COLO668 (cell line): ENCODE data around the gene ARPC2.
"Not testable (repeated sequence)": the region's sequence is repeated elsewhere in the genome, so short reads cannot be mapped to it uniquely, and the experiment has no call there.

ENCODE experiments used
- DNase-seq: peaks from one replicate; lab custom pipeline; 2025; ENCODE audit not compliant: unreplicated experiment; lab: John Stamatoyannopoulos, UW

Gene ARPC2

GRCh38 chr2:218270721-218271486 is 53.9 kb downstream of the ARPC2 start:
- DNase-seq = no peak

- no peak for DNase-seq
Observed at GRCh38 chr2:218271487-218271797, 54.5 kb downstream of the ARPC2 start.

- no peak for DNase-seq
Observed at GRCh38 chr2:218271865-218272530, 55.0 kb downstream of the ARPC2 start.

- peak; percentile 65 for DNase-seq
Observed at GRCh38 chr2:218272531-218273212, 55.7 kb downstream of the ARPC2 start.

- not testable (repeated sequence) for DNase-seq
Observed at GRCh38 chr2:218273214-218273907, 56.4 kb downstream of the ARPC2 start.

- no peak for DNase-seq
Observed at GRCh38 chr2:218273908-218274249, 56.9 kb downstream of the ARPC2 start.

GRCh38 chr2:218274586-218274985 is 57.6 kb downstream of the ARPC2 start:
- DNase-seq = no peak

- no peak for DNase-seq
Observed at GRCh38 chr2:218275371-218276072, 58.5 kb downstream of the ARPC2 start.

GRCh38 chr2:218276986-218277755 is 60.2 kb downstream of the ARPC2 start:
- DNase-seq = peak; percentile 9

GRCh38 chr2:218277921-218278320 is 60.9 kb downstream of the ARPC2 start:
- no peak for DNase-seq

GRCh38 chr2:218278531-218279360 is 61.8 kb downstream of the ARPC2 start:
- DNase-seq = no peak

GRCh38 chr2:218280260-218280870 is 63.4 kb downstream of the ARPC2 start:
- no peak for DNase-seq

GRCh38 chr2:218281449-218281848 is 64.5 kb downstream of the ARPC2 start:
- no peak for DNase-seq

GRCh38 chr2:218282173-218282991 is 65.4 kb downstream of the ARPC2 start:
- no peak for DNase-seq

GRCh38 chr2:218284106-218284811 is 67.3 kb downstream of the ARPC2 start:
- no peak for DNase-seq

GRCh38 chr2:218285604-218286003 is 68.6 kb downstream of the ARPC2 start:
- no peak for DNase-seq
